ENCODE results near the gene C21orf58.
A peak's percentile ranks its signal among the peaks of the same experiment; 100 is the strongest.
"Not testable (repeated sequence)": the region's sequence is repeated elsewhere in the genome, so short reads cannot be mapped to it uniquely, and the experiment has no call there.

C21orf58 gene

GRCh38 chr21:46322351-46323226 lies 1.1 kb downstream of the C21orf58 start:
- DNase-seq: no peak

- DNase-seq: no peak
These were observed 3.3 kb downstream of the C21orf58 start for GRCh38 chr21:46320331-46320801.

- DNase-seq: no peak
These were observed 4.5 kb downstream of the C21orf58 start for GRCh38 chr21:46319186-46319585.

- no peak for DNase-seq
These were observed 5.2 kb downstream of the C21orf58 start for GRCh38 chr21:46318464-46318845.

- no peak for DNase-seq
These were observed 5.8 kb downstream of the C21orf58 start for GRCh38 chr21:46317710-46318463.

- DNase-seq: no peak
These were observed 6.9 kb downstream of the C21orf58 start for GRCh38 chr21:46316708-46317324.

DNA sequence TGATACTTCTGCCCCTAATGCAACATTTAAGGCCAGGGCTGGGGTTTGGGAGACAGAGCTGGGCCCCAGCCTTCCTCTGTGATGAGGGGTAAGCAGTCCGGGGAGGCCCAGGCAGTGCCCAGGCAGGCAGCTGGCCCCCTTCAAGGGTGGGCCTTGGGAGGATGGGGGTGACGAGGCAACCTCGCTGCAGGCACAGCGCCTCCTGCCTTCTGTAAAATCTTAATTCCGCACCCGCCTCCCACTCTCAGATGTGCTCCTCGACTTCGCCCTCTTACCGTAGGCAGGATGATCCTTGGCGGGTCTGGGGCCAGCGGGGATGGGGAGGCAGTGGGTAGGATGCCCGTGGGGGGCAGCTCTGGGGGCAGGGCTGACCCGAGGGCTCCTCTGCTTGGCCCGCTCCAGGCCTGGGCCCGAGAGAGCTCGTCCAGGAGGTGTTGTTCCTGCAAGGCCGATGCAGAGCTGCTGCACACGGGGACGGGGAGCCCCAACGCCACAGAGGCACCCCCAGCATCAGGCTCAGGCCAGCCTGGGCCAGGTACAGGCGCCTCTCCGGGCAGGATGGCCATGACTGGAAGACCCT lies 9.1 kb downstream of the C21orf58 start:
- DNase-seq: no peak

GRCh38 chr21:46312949-46313348 lies 10.7 kb downstream of the C21orf58 start:
- no peak for DNase-seq

GRCh38 chr21:46311568-46311967 lies 12.1 kb downstream of the C21orf58 start:
- no peak for DNase-seq

DNA sequence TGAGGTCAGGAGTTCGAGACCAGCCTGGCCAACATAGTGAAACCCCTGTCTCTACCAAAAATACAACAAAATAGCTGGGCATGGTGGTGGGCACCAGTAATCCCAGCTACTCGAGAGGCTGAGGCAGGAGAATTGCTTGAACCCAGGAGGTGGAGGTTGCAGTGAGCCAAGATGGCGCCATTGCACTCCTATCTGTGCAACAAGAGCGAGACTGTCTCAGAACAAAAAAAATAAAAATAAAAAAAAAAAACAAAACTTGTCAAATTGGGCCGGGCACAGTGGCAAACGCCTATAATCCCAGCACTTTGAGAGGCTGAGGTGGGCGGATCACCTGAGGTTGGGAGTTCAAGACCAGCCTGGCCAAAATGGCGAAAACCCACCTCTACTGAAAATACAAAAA lies 13.4 kb downstream of the C21orf58 start:
- not testable (repeated sequence) for DNase-seq

DNA sequence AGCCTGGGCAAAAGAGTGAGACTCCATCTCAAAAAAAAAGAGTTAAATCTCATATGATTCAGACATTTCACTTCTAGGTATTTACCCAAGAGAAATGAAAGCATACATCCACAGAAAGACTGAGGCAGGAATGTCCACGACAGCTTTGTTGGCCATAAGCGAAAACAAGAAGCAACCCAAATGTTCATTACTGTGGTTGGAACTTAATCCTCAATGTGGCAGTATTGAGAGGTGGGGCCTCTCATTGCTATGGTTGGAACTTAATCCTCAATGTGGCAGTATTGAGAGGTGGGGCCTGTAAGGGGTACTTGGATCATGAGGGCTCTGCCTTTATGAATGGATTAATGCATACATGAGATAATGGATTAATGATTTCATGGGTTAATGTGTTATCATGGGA lies 15.2 kb downstream of the C21orf58 start:
- no peak for DNase-seq

- no peak for DNase-seq
These were observed 16.0 kb downstream of the C21orf58 start for GRCh38 chr21:46307625-46308024.

GRCh38 chr21:46304955-46305354 lies 18.7 kb downstream of the C21orf58 start:
- no peak for DNase-seq

GRCh38 chr21:46304437-46304836 lies 19.2 kb downstream of the C21orf58 start:
- no peak for DNase-seq

GRCh38 chr21:46301759-46302158 lies 21.9 kb downstream of the C21orf58 start:
- DNase-seq: no peak

GRCh38 chr21:46299167-46299566 lies 24.5 kb downstream of the C21orf58 start:
- DNase-seq: no peak

DNA sequence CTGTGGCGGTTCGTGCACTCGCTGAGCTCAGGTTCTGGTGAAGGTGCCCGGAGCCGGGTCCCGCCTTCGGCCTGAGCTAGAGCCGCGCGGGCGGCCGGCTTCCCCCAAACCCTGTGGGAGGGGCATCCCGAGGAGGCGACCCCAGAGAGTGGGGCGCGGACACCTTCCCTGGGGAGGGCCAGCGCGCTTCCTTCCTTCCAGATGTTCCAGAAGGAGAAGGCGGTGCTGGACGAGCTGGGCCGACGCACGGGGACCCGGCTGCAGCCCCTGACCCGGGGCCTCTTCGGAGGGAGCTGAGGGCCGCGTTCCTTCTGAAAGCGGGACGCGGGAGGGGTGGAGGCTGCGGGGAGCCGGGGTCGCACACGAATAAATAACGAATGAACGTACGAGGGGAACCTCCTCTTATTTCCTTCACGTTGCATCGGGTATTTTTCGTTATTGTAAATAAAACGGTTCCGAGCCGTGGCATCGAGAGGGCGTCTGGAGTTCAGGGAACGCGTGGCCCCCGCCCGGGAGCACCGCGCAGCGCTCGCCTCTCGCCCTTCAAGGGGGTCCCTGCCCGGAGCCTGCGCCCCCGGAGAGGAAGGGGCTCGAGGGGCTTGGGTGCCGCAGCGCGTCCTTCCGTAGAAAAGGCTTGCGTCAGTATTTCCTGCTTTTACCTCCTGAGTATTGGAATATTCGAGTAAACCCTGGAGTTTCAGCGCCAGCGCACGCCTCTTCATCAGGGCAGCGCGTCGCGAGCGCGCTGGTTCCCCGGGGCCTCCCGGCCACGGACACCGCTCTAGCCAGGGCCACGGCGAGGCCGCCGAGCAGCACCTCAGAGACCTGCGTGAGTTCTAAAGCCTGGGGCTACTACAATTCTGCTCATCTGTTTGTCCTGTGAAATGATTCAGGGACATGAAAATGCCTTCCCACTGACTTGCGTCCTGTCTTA lies 26.1 kb downstream of the C21orf58 start:
- no peak for DNase-seq

- DNase-seq: peak; percentile 54
These were observed 27.5 kb downstream of the C21orf58 start for GRCh38 chr21:46295996-46296752.

DNA sequence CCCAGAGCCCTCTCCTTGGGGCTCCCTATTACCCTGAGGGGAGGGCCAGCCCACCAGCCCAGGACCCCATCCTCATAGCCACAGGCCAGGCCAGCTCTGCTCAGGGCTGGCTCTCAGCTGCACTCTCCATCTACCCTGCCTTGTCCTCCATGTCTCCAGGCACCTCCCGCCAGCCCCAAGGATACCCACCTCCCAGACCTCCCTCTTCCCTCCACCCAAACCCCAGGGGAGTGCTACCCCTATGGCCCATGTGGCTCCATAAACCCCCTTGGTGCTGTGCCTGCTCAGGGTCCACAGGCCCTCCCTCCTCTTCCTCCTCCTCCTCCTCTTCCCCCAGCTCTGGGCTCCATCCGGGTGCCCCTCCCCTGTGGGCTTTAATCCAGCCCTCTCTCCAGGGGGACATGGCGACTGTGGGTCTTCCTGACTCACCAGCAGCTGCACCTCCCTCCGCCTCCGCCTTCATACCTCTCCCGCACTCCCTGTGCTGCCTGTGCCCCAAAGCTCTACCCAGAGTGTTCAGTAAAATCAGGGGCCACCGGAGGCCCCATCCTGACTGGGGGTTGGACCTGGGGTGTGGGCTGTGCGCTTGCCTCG lies 28.4 kb downstream of the C21orf58 start:
- DNase-seq: no peak

DNA sequence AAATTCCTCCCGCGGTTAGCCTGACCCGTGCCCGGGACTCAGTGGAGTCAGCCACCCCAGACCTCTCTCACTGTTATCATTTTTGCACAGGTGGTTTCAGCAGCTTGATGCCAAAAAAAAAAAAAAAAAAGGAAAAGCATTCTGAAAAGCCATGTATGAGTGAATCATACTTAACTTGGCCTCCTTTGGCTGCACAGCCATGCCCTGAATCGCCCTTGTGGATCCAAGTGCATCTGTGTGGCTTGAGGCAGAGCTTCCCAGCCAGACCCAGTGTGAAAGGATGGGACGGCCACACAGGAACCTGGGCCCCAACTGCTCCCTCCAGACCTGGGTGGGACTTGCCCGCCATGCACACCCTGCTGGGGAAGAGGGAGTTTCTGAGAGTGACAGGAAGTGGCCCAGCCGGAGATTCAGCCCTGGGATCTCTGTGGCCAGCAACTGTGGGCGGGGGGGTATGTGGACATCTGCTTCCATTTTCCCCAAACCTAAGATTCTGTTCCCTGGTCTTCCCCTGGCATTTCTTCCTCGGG lies 29.0 kb downstream of the C21orf58 start:
- no peak for DNase-seq

GRCh38 chr21:46291561-46291960 lies 32.1 kb downstream of the C21orf58 start:
- no peak for DNase-seq

Measured in CD4-positive, alpha-beta T cell treated with Interleukin-10 for 1 hour (primary cell).